NCI-H1092 treated with DMSO at 0.1 percent for 48 hours (cell line): Measurements from ENCODE around the gene CAMTA1.

Experiments
- DNase-seq: peaks from one replicate; lab custom pipeline; 2025; lab: John Stamatoyannopoulos, UW

Gene CAMTA1

DNA sequence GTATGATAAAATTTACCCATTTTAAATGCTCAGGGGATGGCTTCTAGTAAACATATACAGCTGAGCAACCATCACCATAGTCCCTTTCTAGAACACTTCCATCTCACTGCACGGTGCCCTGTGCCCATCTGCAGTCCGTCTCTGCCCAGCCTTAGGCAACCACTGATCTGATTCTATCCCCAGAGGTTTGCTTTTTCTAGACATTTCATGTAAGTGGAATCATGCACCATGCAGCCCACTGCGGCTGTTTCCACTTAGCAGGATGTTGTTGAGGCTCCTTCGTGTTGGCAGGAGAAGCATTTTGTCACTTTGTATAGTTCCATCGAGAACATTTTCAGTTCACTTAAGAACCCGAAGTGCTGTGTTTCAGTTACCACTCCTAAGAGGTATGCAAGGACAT, 958.1 kb downstream of the CAMTA1 start:
- no peak for DNase-seq

DNA sequence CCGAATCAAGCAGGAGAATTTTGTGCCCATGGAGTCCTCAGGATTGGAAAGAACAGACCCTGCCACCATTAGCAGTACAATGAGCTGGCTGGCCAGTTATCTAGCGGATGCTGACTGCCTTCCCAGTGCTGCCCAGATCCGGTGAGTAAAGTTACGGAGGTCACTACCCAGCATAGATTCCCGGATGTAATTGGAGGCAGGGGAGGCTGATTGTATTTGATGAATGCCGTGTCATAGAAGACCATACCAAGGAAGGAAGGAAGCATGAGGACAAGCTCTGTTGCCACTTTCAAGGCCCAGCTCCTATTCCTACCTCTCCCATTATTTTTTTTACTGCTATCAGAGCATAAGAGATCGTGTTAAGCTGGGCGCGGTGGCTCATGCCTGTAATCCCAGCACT, 959.6 kb downstream of the CAMTA1 start:
- DNase-seq, result no peak

- no peak for DNase-seq
These were observed 960.5 kb downstream of the CAMTA1 start for GRCh38 chr1:7745783-7746182.

DNA sequence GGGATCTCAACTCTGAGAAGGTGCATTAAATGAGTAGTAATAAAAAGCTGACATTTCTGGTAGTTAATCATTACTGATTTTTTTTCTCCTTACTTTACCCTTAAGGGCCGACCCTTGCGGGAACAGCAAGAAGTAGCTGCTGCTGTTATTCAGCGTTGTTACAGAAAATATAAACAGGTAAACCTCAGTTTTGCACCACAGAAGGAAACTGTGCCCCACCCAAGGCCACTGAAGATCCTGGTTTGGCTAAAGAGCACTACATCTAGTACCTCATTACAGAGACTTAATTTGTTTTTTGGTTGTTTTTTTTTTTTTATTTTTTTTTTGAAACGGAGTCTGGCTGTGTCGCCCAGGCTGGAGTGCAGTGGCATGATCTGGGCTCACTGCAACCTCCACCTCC, 962.4 kb downstream of the CAMTA1 start:
- DNase-seq, result no peak

DNA sequence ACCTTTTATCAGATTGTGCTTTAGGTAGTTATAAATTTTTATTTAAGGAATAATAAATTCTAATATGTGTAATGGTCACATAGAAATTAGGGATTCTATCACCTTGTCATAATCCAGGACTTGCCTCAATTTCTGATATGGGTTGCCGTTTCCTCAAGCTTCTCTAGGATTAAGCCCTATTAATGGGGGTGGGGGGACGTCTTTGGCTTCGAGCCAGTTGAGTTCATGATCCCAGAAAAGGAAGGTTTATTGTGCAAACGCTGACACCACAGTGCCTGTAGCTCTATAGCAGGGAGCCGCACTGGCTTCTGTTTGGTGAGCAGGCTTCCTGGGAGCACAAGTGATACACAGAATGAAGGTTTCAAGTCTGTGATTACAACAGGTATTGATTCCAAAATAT, 963.9 kb downstream of the CAMTA1 start:
- DNase-seq, result no peak

DNA sequence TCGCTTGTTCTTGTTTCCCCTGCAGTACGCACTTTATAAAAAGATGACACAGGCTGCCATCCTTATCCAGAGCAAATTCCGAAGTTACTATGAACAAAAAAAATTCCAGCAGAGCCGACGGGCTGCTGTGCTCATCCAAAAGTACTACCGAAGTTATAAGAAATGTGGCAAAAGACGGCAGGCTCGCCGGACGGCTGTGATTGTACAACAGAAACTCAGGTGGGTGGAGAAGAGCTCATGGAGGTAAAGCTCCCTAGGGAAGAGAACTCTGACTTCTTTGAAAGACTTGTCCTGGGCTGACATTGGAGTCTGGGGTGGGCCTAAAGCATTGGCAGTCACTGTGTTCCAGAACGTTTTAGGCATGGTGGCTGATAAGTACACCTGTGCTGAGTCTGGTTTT, 965.9 kb downstream of the CAMTA1 start:
- no peak for DNase-seq

GRCh38 chr1:7752512-7753417, 967.5 kb downstream of the CAMTA1 start:
- peak; percentile 75 for DNase-seq

DNA sequence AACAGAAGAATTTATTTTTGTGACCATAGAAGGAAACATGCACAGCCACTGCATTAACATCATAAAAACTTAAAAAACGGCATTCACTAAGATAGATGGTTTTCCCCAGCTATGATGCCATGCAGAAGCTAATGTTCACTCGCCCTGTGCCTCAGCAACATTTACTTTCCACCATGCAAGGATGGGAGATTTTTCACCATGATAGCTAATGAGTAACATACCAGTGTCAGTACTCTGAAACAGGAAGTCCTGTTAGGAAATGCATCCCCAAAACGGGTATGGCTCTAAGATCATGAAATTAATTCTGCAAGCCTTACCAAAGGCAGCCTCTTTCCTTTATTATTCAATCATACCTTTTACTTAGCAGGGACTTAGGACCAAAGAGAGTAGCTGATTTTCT, 968.4 kb downstream of the CAMTA1 start:
- no peak for DNase-seq

- no peak for DNase-seq
These were observed 969.0 kb downstream of the CAMTA1 start for GRCh38 chr1:7754234-7754633.

- DNase-seq, result peak; percentile 6
These were observed 970.2 kb downstream of the CAMTA1 start for GRCh38 chr1:7755448-7755847.

- no peak for DNase-seq
These were observed 975.0 kb downstream of the CAMTA1 start for GRCh38 chr1:7760245-7760644.

- no peak for DNase-seq
These were observed 975.8 kb downstream of the CAMTA1 start for GRCh38 chr1:7761103-7761502.

- DNase-seq, result no peak
These were observed 981.9 kb downstream of the CAMTA1 start for GRCh38 chr1:7767176-7767575.

DNA sequence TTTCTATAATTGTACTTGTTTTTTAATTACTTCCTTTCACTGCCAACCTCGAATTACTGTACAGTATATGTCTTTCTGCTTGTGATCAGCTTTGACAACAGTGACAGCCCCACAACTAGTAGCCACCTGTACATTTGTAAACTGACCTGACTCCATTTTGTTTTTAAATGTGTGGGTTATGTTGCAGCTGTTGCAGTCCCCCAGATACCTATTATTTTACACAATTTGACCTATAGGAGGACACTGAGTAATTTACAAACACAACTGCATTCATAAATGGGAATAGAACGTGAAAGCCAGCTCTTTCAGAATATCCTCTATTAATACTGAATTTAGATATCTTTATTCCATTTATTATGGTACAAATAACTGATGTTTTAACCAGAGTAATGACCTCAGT, 983.3 kb downstream of the CAMTA1 start:
- DNase-seq, result no peak

DNA sequence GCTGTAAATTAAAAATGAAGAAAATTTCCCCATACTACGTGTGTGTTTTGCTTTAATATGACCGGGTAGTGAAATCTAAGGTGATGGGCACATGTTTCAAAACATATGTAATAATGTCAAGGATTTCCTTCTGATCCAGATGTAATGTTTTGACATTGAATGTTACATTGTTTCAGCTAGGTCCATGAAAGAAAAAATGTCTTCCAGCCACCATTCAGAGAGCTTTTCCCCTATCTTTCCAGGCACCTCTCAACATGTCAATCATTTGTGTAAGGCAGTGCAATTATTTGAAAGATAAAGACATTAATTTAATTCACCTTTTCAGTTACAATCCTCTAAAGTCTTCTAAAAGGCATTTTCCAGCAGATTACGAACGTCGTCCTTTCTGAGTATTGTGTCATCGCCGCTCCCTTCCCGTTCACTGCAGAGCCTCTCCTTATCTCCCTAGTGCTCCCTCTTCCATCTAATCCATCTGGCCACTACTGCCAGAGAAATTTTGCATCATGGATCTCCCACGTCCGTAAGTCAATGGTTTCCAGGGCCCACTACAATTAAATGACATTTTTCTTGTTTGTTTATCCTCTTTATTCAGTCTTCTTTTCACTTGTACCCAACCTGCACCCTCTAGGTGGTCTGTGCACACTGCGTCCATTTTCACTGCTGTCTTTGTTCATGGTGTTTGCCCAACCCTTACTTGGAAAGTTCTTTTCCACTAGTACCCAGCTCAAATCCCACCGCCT, 984.6 kb downstream of the CAMTA1 start:
- DNase-seq, result peak; percentile 31

- DNase-seq, result no peak
These were observed 985.4 kb downstream of the CAMTA1 start for GRCh38 chr1:7770669-7770996.

DNA sequence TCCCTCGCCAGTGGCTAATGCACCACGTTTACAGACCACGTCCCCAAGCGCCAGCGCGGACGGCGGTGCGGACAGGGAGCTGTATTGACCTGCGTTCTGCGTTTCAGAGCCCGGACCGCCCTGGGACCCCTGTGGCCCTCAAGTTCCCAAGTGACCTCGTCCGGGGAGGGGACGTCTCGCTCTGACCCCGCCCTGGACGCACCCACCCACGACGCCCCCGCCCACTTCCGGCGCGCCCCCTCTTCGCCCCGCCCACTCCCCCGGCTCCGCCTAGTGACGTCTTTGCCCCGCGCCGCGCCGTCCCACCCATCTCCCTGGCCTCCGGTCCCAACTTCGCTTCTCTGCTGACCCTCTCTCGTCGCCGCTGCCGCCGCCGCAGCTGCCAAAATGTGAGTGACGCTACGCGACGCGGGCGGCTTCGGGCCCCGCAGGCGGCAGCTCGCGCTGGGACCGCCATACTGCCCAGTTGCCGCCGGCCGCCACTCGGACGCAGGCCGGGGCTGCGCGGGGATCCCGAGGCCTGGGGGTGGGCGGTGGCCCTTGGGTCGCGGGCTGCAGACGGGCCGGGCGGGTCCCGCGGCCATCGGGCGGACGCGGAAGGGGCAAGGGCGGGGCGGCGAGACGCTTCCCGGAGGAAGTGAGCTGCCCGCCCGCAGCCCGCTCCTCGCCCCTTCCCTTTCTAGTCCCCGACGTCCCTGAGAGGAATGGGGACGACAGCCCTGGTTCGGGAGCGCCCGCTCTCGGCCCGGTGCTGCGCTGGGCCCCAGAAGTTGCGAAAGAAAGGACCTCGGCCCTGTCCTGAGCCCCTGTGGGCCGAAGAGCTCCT, 986.0 kb downstream of the CAMTA1 start, which contains the start of gene VAMP3:
VAMP3 (plus strand) TSS at position 300 of the 826 bp plus-strand sequence; CDS start at position 388, 88 bp downstream.
- DNase-seq, result peak; percentile 75

DNA sequence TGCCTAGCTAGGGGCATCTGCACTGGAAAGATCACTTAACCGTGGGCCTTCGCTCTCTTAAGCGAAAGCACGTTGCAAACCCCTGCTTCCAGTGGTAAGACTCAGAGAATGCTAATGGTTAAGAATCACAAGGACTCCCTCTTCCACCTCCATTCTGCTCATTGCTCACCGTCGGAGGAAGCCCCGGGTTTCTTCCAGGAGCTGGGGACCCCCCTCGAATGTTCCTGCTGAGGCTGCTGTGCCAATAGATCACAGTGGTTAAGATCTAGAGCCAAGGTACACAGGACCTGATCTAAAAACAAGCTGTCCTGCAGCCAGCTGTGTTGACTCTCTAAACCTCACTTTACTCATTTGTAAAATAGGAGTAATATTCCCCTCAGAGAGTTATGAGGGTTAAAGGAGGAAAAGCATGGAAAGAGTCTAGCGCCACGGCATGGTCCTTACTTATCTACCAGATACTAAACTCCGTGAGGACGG, 986.6 kb downstream of the CAMTA1 start:
- no peak for DNase-seq

DNA sequence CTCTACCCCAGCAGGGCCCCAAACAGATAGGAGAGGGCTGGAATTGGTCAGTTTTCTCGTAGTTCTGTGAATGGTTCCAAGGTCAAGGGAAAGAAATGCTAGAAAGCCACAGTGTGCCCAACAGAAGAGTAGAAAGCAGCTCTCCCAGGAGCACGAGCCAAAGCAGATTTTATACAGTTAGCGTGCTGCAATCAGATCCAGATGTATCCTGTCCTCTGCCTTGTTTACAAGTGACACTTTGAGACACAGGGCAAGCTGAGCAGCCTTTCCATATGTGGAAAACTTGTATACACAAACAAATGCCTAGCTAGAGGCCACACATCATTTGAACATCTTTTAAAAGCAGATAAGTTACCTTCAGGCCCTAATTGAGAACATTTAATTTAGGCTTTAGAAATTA, 992.3 kb downstream of the CAMTA1 start:
- no peak for DNase-seq

GRCh38 chr1:7778133-7778628, 992.9 kb downstream of the CAMTA1 start:
- no peak for DNase-seq

GRCh38 chr1:7780976-7781375, 995.7 kb downstream of the CAMTA1 start:
- no peak for DNase-seq

DNA sequence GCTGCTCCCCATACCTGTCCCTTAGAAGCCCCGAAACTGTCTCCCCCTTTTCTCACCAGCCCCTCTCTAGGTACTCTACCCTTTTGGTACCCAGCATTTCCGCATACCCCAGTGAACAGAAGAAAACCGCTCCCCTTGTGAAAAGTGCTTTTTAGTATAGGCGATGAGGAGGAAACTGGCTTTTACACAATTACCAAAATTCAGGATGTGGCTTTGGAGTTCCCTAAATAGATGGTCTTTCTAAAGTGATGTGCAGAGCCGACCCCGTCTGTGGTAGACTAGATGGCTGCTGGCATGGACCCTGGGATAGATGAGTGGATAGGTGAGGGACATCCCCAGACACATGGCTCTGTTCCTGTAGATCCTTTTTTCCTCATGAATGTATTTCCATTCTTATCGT, 996.2 kb downstream of the CAMTA1 start:
- no peak for DNase-seq
